ENCODE results near the gene PRKCE. TPM values are rescaled to one million over a fixed set of nuclear protein-coding genes. Genes with fewer than 3 reads are reported as not detected.
"Not testable (repeated sequence)": the region's sequence is repeated elsewhere in the genome, so short reads cannot be mapped to it uniquely, and the experiment has no call there.

The PRKCE gene
- total RNA-seq, 1 donor from 2014 or later: 85.0 TPM

- ATAC-seq: peak; percentile 68 to 74
- Histone ChIP-seq H3K27ac (peak overlapping the region; percentile 83), H3K4me3 (no peak overlapping the region), H3K4me1 (peaks cover 95% of the 10 kb centered on the region), H3K9me3 (no peaks in the 10 kb centered on the region), H3K27me3 (ENCODE audit: low read depth) (no peaks in the 10 kb centered on the region), H3K36me3 (no peaks in the 10 kb centered on the region)
- intact Hi-C loops (cut with DNase I): no loop called here
- TF ChIP-seq CTCF (IDR thresholded peaks at IDR 0.05): no peak
- no peak for DNase-seq
These were observed 236.7 kb downstream of the PRKCE start for GRCh38 chr2:45888167-45888566.

- Histone ChIP-seq H3K27ac (peak overlapping the region; percentile 83), H3K36me3 (no peaks in the 10 kb centered on the region), H3K4me1 (peaks cover 95% of the 10 kb centered on the region), H3K9me3 (no peaks in the 10 kb centered on the region), H3K27me3 (ENCODE audit: low read depth) (no peaks in the 10 kb centered on the region), H3K4me3 (no peak overlapping the region)
- intact Hi-C loops (cut with DNase I): no loop called here
- ATAC-seq (no peak), DNase-seq (no peak)
- TF ChIP-seq CTCF (IDR thresholded peaks at IDR 0.05): no peak
These were observed 237.2 kb downstream of the PRKCE start for GRCh38 chr2:45888641-45889040.

GRCh38 chr2:45889053-45889452 is 237.6 kb downstream of the PRKCE start:
- Histone ChIP-seq H3K4me3 (no peak overlapping the region), H3K36me3 (no peaks in the 10 kb centered on the region), H3K4me1 (peaks cover 95% of the 10 kb centered on the region), H3K27ac (peak overlapping the region; percentile 83), H3K9me3 (no peaks in the 10 kb centered on the region), H3K27me3 (ENCODE audit: low read depth) (no peaks in the 10 kb centered on the region)
- DNase-seq (peak; percentile 72), ATAC-seq (peak; percentile 35 to 58)
- peak; percentile 30 for TF ChIP-seq CTCF (IDR thresholded peaks at IDR 0.05)
- intact Hi-C loops (cut with DNase I): no loop called here

GRCh38 chr2:45889620-45890370 is 238.3 kb downstream of the PRKCE start:
- Histone ChIP-seq H3K9me3 (no peaks in the 10 kb centered on the region), H3K36me3 (no peaks in the 10 kb centered on the region), H3K27ac (peak overlapping the region; percentile 83), H3K4me3 (no peak overlapping the region), H3K4me1 (peaks cover 95% of the 10 kb centered on the region), H3K27me3 (ENCODE audit: low read depth) (no peaks in the 10 kb centered on the region)
- TF ChIP-seq CTCF (IDR thresholded peaks at IDR 0.05): no peak
- ATAC-seq (peak; percentile 34 to 56), DNase-seq (no peak)
- intact Hi-C loops (cut with DNase I): no loop called here

- ATAC-seq; H3K4me3 ChIP-seq; H3K9me3 ChIP-seq; H3K36me3 ChIP-seq; H3K27me3 ChIP-seq (ENCODE audit: low read depth); intact Hi-C loops (cut with DNase I): not testable (repeated sequence)
- DNase-seq: peak; percentile 62
- peak overlapping the region; percentile 83 for H3K27ac ChIP-seq
- H3K4me1 ChIP-seq: peaks cover 95% of the 10 kb centered on the region
These were observed 238.8 kb downstream of the PRKCE start for GRCh38 chr2:45890371-45890646.

GRCh38 chr2:45890819-45891218 is 239.3 kb downstream of the PRKCE start:
- intact Hi-C loops (cut with DNase I): no loop called here
- peak overlapping the region; percentile 83 for H3K27ac ChIP-seq
- DNase-seq (no peak), ATAC-seq (peak; percentile 18 to 40)
- no peaks in the 10 kb centered on the region for H3K9me3 ChIP-seq
- H3K4me3 ChIP-seq: no peak overlapping the region
- no peaks in the 10 kb centered on the region for H3K36me3 ChIP-seq
- peaks cover 95% of the 10 kb centered on the region for H3K4me1 ChIP-seq
- no peak for TF ChIP-seq CTCF (IDR thresholded peaks at IDR 0.05)
- H3K27me3 ChIP-seq (ENCODE audit: low read depth): no peaks in the 10 kb centered on the region
